ENCODE measurements around the gene CRYAB.
A peak's percentile ranks its signal among the peaks of the same experiment; 100 is the strongest.
"Not testable (repeated sequence)": the region's sequence is repeated elsewhere in the genome, so short reads cannot be mapped to it uniquely, and the experiment has no call there.

CRYAB gene

GRCh38 chr11:111933176-111933575, 21.6 kb upstream of the CRYAB start:
- not testable (repeated sequence) for DNase-seq

- DNase-seq = no peak
These were observed 21.0 kb upstream of the CRYAB start for GRCh38 chr11:111932611-111932950.

DNA sequence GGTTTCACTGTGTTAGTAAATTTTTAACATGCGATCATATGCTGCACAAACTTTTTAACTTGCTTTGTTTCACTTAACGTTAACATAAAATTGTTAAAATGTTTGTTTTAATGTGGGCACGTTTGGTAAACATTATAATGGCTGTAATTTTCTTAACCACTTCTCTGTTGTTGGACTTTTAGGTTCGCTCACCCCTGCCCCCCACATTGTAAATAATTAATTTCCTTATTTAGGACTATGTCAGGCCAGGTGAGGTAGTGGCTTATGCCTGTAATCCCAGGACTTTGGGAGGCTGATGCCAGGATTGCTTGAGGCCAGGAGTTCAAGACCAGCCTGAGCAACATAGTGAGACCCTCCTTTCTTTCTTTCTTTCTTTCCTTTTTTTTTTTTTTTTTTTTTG, 18.9 kb upstream of the CRYAB start:
- DNase-seq = no peak

DNA sequence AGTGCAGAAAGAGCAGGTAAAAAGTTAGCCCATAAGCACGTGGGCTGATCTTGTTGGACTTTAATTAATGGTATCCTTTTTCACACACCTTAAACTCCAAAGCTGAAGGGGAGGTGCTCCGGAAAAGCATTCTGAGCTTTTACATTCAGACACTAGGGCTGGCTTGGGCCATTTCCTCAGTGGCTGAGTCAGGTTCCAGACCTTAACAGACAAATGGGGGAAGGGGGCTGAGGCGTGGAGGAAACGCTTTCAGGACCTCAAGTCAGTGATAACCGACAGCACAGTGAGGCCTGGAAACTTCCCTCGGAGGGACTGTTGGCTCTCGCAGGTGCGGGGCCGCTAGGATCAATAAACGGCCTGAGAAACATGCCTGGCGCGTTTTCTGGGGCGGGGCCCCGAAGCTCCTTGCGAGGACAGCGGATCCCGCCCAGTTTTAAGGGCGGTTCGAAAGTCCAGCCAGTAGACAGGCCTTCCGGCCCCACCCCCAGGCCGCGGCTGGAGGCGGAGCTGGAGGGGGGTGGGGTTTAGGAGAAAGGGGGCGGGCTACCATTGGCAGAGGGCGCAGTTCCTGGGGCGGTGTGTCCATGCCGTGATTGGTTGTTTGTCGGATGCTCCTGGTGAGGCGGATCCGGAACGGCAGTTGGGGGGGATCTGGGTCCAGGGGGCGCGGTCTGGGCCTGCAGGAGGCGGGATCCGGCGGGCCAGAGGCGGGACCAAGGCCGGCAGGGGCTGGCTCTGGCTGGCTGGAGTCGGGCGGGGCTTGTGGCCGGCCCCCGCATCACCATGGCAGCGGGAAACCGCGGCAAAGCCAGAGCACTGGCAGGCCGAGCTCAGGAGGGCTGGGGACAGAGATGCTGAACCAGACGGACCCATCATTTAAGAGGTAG, 15.2 kb upstream of the CRYAB start:
- peak; percentile 91 for DNase-seq

- DNase-seq = no peak
These were observed 14.4 kb upstream of the CRYAB start for GRCh38 chr11:111925953-111926352.

- DNase-seq = no peak
These were observed 12.4 kb upstream of the CRYAB start for GRCh38 chr11:111923951-111924350.

GRCh38 chr11:111923351-111923788, 11.8 kb upstream of the CRYAB start:
- DNase-seq = no peak

- no peak for DNase-seq
These were observed 11.2 kb upstream of the CRYAB start for GRCh38 chr11:111922803-111923202.

- DNase-seq = no peak
These were observed 10.1 kb upstream of the CRYAB start for GRCh38 chr11:111921541-111922230.

- DNase-seq = no peak
These were observed 9.3 kb upstream of the CRYAB start for GRCh38 chr11:111920908-111921307.

DNA sequence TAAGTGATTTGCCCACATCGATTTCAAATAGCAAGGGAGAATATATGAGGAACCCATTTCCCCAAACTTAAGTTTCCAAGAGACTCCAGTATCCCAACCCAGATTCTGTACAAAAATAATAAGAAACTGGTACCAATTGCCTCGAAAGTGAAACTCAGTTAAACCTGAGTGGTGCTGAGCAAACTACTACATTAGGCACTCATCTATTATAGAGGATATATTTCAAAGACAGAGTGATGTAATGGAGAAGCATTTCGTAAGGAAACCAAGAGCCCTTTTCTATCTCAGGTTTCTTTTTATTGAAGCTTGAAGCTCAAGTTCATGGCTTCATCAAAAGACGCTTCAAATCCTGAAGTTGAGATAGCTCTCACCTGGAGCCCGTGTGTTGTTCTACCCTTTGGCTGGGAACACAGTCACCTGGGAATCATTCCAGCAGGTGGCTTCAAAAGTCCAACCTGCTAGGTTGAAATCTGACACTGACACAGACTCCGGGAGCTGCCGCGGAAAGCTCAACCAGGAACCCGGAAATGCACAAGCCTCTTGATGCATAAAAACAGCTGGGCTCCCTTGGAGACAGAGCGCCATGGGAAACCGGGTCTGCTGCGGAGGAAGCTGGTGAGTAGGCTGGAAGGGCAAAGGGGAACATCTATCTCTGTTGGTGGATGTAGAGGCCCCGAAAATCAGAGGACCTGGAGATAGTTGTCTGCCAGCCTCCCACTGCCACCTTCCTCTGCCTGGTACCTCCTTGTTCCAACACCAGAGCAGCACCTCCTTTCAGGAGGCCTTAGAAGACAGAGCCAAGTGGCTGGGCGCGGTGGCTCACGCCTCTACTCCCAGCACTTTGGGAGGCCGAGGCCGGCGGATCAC, 7.1 kb upstream of the CRYAB start, which contains the start of gene C11orf52:
Gene C11orf52, plus strand, starts transcription at position 524 of the 867 bp plus-strand sequence. Its CDS starts 60 bp downstream, at position 584.
- no peak for DNase-seq

- no peak for DNase-seq
These were observed 6.2 kb upstream of the CRYAB start for GRCh38 chr11:111917788-111918187.

DNA sequence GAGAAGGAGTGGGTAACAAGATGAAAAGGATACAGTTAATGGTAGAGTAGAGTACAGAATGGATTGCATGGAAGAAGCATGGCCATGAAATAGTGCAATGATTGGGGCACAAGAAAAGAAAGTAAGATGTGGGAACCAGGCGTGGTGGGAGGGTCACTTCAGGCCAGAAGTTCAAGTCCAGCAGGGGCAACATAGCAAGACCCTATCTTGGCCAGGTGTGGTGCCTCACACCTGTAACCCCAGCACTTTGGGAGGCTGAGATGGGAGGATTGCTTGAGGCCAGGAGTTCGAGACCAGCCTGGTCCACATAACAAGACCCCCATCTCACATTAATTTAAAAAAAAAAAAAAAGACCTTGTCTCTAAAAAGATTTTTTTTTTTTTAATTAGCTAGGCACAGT, 5.7 kb upstream of the CRYAB start:
- DNase-seq = no peak

DNA sequence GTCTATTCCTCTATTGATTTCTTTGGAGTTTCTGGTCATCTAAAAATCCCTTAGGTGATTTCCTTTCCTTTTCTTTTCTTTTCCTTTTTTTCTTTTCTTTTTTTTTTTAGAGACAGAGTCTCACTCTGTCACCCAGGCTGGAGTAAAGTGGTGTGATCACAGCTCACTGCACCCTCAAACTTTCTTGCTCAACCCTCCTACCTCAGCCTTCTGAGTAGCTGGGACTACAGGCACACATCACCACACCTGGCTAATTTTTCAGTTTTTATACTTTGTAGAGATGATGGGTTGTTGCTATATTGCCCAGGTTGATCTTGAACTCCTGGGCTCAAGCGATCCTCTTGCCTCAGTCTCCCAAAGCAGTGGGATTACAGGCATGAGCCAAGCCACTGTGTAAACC, 5.2 kb upstream of the CRYAB start:
- DNase-seq = no peak

DNA sequence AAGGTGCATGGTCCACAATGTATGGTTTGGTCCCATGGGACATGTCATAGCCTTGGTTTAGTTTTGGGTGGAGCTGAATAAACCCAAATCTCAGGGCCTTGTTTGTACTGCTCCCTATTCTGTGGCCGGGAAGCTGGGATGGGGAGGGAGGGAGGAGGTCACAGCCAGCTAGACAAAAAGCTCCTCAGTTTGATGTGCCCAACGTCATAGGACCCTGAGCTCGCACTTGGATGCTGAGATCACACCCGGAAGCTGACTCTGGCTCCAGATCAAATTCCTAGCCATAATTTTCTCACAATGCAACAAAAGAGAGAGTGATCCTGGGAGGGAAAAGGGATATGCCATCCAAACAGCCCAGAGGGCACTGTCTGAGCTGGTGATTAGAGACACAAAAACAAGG, 2.4 kb upstream of the CRYAB start:
- no peak for DNase-seq

DNA sequence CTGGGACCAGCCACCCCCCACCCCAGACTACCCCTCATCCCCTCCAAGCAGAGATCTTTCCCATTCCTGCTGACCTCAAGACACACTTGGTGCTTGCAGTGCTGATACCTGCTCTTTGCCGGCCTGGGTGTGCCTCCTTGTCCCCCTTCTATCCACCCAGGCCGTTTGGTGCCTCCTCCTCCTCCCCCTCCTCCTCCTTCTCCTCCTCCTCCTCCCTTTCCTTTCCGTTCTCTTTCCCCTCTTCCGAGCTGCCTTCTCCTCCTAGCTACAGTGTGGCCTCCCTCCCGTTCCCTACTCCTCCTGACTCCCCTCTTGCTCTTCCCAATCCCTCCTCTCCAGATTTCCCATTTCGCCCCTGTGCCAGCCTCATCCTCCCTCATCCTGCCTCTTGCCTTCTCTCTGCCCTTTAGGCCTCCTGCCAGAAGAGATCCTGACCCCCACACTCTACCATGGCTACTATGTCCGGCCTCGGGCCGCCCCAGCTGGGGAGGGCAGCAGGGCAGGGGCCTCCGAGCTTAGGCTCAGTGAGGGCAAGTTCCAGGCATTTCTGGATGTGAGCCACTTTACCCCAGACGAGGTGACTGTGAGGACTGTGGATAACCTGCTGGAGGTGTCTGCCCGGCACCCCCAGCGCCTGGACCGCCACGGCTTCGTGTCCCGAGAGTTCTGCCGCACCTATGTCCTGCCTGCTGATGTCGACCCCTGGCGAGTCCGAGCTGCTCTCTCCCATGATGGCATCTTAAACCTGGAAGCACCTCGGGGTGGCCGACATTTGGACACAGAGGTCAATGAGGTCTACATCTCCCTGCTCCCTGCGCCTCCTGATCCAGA, 1.7 kb upstream of the CRYAB start:
- no peak for DNase-seq

- no peak for DNase-seq
These were observed 965 bp upstream of the CRYAB start, which contains the start of gene HSPB2 for GRCh38 chr11:111912535-111912934. HSPB2 (plus strand) TSS chr11:111912734; CDS start chr11:111912830, 96 bp downstream.

- no peak for DNase-seq
These were observed 651 bp downstream of the CRYAB start for GRCh38 chr11:111910676-111911562.

- no peak for DNase-seq
These were observed 2.2 kb downstream of the CRYAB start for GRCh38 chr11:111909378-111909777.

DNA sequence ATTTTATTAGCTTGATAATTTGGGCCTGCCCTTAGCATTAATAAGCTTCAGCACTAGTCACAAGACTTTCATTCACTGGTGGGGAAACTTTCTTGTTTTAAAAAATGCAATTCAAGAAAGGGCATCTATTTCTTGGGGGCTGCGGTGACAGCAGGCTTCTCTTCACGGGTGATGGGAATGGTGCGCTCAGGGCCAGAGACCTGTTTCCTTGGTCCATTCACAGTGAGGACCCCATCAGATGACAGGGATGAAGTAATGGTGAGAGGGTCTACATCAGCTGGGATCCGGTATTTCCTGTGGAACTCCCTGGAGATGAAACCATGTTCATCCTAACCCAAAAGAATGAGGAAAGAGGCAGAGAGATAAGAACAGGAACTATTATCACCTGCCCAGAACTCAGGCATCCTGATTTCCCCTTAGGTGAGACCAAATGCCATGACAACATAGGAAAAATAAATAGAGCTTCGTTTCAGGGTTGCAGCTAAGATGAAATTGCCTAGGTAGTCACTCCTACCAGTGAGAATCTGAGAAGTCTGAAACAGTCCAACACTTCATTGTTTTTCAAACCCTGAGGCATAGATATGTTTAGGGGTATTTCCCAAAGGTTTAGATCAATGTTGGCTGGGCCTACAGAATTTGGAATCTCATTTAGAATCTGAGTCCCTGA, 2.8 kb downstream of the CRYAB start:
- no peak for DNase-seq

- DNase-seq = no peak
These were observed 4.9 kb downstream of the CRYAB start for GRCh38 chr11:111906680-111907079.

Measured in stimulated activated CD4-positive, alpha-beta T cell treated with anti-CD3 and anti-CD28 coated beads, Interleukin-4, amount 100 ng/mL, for 1 hour (primary cell).